GM20431 (cell line): Measurements from ENCODE around the gene INPP4B.
"Not testable (repeated sequence)": the region's sequence is repeated elsewhere in the genome, so short reads cannot be mapped to it uniquely, and the experiment has no call there.

Experiments used
- in situ Hi-C: fragments of 300-500 bp; cut with MseI, MboI; formaldehyde crosslinking; loops from one replicate; pipeline ENCODE4 v1.15.0; 2020; ENCODE audit warnings: low sequenced_read_pairs; ENCODE audit not compliant: unreplicated experiment

INPP4B gene

DNA sequence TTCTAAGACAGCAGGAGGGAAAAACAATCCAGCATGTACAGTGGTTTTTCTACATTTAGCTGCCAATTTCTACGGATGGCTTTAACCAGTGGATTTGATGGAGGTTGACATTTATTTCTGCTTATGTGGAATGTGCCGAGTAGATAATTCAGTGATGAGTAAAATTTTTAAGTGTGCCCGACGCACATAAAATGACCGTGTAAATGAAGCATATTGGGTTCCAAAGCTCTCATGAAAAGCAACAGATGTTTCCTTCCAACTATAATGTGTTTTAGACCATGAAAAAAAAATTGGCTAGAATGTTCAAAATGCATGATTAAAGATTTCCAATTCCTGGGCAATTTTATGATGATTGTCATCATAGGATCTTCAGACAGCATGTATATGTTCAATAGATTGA is 14.1 kb downstream of the INPP4B start:
- in situ Hi-C loops, result loop anchor here (25.0 kb wide), 1 partner anchor 695 kb away; no protein-coding TSS in a partner anchor

DNA sequence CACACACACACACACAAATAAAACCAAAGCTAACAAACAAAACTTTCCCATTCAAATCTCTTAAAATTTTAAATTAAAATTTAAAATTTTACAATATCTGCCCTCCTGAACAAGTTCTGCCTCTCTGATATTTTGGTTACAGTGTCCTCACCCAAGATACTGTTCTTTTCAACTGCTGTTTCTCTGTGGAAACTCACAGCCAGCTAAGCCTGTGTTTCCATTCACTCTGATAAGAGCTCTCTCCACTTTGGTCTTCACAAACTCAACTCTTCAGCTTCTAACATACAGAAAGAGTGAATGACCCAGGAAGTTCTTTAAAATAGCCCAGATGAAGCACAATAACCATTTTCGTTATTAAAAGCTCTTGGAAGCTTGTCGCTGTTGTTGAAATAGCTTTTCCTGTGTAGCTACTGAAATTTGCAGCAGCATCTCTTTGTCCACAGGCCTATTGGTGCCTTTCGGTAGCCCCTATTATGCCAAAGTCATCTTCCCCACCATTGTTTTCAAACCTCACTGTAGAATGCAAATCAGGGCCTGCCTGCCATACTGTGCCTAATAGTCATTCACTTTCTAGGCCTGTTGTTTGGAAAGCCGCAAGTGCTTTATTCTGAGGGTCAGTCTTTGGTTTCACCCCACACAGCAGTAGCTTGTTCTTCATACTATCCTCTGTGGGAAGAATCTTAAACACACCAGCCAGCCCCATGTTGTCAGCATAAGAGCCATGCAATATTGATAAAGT is 19.4 kb downstream of the INPP4B start:
- in situ Hi-C loops, result loop anchor here (25.0 kb wide), 1 partner anchor 689 kb away; no protein-coding TSS in a partner anchor

DNA sequence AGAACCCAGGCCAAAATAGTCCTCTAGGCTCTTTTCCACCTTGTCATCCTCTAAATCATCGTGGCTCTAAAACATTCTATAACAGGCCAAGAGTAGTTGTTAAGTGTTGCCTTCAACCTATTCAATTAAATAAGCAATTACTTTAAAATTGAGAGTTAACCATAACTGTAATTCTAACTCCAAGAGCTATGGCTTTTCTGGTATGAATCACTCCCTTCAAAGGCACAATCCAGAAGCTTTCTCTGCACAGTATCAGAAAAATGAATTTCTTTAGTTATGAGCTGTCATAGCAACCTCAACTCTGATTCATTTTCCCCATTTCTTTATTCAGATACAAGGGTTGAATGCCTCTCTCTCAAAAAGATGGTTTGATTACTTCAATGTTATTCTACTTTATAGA is 21.7 kb downstream of the INPP4B start:
- in situ Hi-C loops, result no loop called here

DNA sequence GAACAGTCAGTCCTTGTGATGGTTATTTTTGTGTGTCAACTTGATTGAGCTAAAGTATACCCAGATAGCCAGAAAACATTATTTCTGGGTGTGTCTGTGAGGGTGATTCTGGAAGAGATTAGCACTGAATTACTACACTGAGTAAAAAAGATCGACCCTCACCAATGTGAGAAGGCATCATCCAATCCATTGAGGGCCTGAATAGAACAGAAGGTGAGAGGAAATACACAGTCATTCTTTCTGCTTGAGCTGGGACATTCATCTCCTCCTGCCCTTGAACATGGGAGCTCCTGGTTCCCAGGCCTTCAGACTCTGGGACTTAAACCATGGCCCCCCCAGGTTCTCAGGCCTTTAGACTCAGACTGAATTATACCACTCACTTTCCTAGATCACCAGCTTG is 22.3 kb downstream of the INPP4B start:
- in situ Hi-C loops, result no loop called here

DNA sequence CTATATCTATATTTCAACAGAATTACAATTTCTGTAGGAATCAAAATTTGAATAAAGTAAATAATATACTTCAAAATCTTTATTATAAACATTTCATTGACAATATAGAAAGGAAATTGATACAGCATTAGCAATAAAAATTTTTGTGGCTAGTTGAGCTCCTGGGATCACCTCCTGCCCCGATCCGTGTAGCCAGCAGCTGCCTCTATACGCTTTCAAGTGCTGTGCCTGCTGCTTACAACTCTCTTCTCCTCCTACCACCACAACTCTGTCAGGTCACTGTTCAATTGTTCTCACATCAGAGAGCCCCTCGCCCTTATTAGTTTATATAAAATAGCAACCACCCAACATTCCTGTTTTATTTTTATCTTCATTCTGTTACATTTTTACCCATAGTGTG is 27.6 kb downstream of the INPP4B start:
- in situ Hi-C loops, result no loop called here

DNA sequence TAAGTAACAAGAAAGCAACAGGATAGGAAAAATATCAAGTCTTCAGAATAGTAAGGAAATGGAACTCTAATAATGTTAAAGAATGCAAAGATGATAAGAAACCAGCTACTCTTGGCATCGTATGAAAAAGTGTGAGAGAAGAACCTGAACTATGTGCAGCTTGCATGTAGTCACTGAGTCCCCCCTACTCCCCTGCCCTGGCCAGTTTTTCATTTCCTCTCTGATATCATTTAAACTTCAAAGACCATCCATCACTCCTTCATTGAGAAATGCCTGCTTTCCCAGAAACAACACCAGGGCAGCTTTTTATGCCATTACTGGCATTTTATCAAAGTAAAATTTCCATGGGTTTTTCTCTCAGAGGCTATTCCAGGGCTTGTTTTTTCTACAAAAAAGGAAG is 28.1 kb downstream of the INPP4B start:
- in situ Hi-C loops, result no loop called here

DNA sequence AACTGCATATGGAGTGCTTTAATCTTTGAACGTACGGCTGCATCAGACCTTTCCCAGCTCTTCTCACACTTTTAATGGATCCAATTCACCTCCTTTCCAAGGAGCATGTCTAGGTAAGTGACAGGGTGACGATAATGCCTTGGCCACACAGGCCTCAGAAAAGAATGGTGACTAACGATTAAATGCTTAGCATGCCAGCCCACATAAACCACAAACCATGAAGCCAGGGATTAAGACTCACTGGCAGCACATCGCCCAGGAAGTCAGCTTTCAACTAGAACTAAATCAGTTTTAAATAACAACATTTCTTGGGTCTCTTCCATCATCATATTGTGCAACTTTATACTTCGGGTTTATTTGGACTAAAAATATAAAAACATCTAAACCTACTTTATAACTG is 28.7 kb downstream of the INPP4B start:
- in situ Hi-C loops, result no loop called here

DNA sequence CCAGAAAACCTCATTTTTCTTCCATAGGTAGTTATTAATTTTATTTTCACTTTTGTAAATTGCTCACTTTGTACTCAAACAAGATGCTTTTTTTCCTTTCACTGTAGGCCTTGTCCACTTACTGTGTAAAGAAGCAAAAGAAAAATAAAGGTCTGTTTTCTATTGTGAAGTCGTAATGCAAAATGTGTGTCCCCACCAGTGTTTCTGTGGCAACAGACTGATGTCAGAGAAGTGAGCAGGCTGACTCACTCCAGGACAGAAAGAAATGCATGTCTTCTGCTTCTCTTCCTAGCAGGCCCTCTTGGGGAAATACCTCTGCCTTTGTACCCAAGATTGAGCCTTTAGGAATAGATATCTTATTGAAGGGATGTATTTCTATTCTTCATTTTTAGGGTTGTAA is 30.3 kb downstream of the INPP4B start:
- in situ Hi-C loops, result no loop called here

DNA sequence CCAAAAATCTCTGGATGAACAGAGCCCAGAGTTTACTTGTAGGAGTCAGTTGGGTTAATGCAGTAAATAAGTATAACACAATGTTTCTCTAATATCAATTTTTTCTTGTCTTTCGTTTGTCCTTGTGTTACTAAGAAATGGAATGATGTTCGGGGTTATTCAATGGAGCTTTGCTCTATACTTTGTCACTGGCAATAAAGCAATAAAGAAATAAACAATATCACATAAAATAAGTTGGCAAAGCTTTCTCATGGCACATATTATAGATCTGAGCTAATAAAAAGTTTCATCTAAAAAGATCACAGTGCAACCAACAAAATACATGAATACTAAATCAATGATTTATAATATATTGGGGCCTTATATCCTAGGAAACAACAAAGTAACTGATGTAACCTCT is 32.7 kb downstream of the INPP4B start:
- in situ Hi-C loops, result no loop called here

DNA sequence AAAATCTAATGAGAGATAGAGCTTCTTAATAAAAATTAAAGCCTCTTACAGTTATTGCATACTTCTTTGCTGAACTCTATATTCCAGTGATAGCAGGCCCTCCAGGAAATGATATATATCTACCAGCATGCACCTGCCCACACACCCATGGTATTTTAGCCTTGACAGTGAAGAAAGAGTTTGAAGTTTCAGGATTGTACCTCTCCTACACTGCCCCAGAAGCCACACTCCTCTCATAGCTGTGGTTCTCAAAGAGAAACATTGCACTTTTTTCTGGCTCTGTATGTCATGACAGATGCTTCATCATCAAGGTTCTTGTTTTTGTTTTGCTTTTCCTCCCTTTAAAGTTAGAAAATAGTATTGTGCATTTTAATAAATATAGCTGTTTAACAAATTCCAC is 34.0 kb downstream of the INPP4B start:
- in situ Hi-C loops, result no loop called here

DNA sequence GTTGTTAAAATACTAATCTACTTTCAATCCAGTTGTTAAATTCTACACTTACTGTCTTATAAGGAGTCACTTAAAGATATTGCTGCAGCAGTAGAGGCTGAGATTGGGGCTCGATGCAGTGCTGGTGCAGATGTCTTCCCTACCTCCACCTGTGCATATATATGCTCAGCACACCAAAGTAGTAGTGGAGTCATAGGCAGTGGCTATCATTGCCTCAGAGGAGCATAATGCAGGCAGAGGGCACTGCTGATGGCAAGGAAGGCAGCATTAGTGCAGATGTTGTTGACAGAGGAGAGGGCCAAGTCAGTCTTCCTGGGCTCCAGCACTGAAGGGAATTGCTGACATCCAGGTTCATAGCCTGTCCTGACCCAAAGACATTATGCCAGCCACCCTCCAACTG is 35.1 kb downstream of the INPP4B start:
- in situ Hi-C loops, result no loop called here

DNA sequence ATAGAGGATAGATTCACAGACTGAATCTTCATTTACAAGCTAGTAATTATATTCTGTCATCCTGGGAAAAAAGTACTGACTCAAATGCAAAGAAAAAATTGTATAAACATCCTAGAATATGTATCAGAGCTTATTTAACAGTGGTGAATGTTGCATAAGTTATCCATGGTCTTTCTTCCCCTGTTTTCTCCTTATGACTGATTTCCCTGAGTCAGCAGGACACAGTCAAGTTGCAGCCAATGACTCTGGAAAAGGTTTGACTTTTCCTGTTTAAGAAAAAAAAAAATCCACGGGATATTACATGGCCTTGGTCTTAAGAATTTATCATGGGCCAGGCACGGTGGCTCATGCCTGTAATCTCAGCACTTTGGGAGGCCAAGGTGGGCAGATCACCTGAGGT is 36.5 kb downstream of the INPP4B start:
- in situ Hi-C loops, result no loop called here

DNA sequence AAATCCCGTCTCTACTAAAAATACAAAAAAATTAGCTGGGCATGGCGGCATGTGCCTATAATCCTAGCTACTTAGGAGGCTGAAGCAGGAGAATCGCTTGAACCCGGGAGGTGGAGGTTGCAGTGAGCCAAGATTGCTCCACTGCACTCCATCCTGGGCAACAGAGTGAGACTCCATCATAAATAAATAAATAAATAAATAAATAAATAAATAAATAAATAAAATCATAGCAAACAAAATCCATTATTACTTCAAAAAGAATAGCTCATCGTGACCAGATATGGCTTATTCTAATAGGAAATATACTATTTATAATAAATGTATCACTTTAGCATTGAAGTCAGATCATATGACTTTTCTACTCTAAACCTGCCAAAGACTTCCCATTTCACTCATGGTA is 42.2 kb downstream of the INPP4B start:
- in situ Hi-C loops, result not testable (repeated sequence)

DNA sequence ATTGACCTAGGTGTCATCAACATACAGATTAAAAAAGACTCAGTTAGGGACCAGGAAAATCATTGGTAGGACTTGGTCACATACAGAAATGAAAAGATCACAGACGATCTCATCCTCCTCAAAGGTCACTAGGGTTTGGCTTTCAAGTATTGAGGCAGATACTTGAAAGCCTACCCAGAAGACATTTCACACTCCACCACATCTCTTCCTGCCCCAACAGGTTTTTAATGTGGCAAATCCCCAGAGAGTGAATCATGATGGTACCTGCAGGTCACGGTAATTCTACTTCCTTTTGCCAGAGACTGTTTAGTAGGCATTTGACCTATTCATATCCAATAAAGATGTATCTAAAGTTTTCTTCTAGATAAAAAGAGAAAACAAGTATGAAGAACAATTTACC is 44.1 kb downstream of the INPP4B start:
- in situ Hi-C loops, result no loop called here

DNA sequence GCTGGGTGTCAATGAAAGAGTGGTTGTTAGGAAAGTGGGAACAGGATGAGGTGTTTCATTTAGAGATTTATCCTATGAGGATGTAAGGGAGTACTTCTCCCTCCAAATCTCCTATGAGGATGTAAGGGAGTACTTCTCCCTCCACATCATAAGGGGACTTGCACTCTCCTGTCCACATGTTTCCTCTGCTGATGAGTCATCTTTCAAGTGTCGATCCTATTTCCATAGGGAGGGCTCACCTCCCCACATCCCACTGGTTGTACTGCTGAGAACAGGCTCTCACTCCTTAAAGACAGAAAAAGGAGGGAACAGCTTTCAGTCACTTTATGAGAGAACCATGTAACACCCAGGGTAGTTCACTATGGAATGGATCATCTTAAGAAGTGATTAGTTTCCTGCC is 65.0 kb downstream of the INPP4B start:
- in situ Hi-C loops, result no loop called here

DNA sequence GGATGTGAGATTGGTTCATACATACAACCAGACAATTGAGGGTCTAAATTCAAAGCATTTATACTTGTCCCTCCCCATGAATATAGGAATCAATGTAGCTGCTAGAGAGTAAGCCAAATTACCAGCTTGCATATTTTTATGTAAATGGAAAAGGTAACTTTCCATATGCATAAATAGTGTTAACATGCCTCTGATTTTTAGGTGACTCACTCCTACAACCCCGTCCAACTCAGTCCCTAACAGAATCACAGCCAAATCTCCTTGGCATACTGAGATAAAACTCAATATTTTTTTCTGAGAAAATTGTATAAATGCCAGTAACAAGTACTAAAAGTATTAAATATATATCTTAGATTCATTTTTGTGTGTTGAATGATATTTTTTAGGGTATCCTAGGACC is 67.2 kb downstream of the INPP4B start:
- in situ Hi-C loops, result no loop called here

DNA sequence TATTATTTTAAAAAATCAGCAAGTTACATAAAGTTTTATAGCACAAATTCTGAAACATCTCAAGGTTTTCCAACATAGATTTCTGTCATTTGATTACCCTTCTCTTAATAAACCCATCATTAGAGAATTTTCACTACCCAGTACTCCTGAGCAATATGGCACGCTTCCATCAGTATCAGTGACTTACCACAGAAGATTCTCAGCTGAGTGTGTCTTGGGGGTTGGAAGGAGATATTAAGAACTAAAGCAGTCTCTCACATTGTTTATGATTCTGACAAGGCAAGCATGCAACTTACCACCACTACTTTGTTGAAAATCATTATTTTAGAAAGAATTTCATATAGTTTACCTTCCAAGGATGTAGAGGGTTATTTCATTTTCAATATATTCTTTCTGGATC is 67.7 kb downstream of the INPP4B start:
- in situ Hi-C loops, result no loop called here

DNA sequence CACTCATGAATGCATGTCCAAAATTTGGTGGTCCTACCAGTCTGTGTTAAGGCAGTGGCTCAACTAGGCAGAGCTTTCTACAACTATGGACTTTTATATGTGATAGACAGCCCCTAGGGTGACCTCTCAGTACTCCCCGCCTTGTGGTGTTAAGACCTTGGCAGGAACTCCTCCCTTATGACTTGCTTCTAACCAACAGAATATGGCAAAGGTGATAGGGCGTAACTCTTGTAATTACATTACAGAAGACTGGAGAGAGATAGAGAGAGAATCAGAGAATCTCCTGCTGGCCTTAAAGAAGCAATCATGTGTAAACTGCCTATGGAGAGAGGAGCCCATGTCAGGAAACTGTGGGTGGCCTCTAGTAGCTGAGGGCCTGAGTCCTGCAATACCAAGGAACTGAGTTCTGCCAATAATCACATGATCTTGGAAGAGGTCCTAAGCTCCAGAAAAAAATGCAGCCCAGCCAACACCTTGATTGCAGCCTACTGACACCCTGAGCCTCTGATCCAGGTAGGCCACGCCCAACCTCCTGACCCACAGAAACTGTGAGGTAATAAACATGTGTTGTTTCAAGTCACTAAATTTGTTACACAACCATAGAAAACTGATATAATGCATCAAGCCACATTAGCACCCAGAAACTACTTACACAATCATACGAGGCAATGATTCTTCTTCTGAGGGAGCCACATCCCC is 68.9 kb downstream of the INPP4B start:
- in situ Hi-C loops, result no loop called here

DNA sequence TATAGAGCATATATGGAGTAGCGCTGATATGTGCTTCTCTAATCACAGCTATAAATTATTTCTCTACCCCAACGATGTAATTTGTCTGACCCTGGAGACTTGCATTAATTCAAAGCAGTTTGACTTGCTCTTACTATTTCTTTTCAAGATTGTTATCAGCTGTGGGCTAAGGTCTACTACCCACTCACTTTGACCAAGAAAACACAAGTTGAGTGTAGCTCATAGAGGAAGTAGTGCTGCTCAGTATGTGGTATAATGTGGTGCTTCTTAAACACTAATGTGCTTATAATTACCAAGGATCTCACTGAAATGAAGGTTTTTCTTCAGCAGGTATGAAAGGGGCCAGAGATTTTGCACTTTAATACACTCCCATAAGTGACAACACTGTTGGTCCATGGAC is 70.1 kb downstream of the INPP4B start:
- in situ Hi-C loops, result no loop called here

DNA sequence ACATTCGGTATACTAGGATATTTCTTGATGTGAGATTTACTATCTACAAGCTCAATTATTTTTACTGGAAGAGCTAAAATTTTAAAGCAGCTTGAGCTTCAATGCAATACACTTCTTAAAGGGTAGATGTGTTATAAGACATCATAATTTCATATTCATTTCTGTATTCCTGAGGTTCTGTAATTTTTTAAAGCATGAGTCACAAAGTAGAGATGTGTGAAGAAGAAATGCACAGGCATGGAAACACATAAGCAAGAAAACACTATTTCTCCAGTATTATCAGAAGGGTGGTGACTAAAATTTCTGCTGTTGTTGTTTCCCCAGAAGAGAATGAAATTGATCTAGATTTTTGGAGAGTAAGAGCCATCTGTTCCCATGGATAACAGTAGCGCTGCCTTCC is 72.6 kb downstream of the INPP4B start:
- in situ Hi-C loops, result no loop called here

DNA sequence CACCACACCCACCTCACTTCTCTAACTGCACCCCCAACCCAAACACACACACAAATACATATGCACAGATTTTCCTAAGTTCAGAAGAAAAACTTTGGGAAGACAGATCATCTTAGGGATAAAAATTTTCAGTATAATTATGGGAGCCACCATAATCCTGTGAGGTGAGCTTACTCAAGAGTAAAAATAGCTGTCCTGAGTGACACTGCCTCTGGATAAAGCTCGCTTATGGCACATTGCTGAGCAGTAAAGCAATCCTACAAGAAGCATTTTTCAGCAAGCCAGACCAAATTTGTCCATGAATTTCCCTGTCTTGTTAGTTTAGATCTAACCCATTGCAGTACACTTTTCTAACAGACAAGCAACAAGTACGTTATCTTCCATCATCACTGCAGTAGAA is 83.8 kb downstream of the INPP4B start:
- in situ Hi-C loops, result no loop called here
